KMS-11 (cell line): ENCODE data around the gene ANO6.

Source experiments
- H2AFZ ChIP-seq: fragments of 200-600 bp; sonication (generic); 2 replicates; pipeline ENCODE4 v1.6.1; 2016; ENCODE audit warnings: antibody characterized with exemption, mixed run types, low read depth
- H3K27ac ChIP-seq: fragments of 200-600 bp; sonication (generic); 2 replicates; pipeline ENCODE4 v1.6.1; 2016; ENCODE audit warnings: mild to moderate bottlenecking, mixed run types
- H3K27me3 ChIP-seq: fragments of 200-600 bp; sonication (generic); 2 replicates; pipeline ENCODE4 v1.6.1; 2017; ENCODE audit warnings: mild to moderate bottlenecking, low read depth, mixed run types, moderate library complexity; ENCODE audit not compliant: insufficient read depth
- H3K36me3 ChIP-seq: fragments of 200-600 bp; sonication (generic); 2 replicates; pipeline ENCODE4 v1.6.1; 2017; ENCODE audit warnings: mild to moderate bottlenecking, mixed run types; ENCODE audit not compliant: insufficient read depth
- H3K4me1 ChIP-seq: fragments of 200-600 bp; sonication (generic); 2 replicates; pipeline ENCODE4 v1.6.1; 2016; ENCODE audit warnings: mild to moderate bottlenecking, low read depth, mixed run types; ENCODE audit not compliant: poor library complexity, severe bottlenecking
- H3K4me2 ChIP-seq: fragments of 200-600 bp; sonication (generic); 2 replicates; pipeline ENCODE4 v1.7.0; 2016; ENCODE audit warnings: mild to moderate bottlenecking, mixed run types
- H3K4me3 ChIP-seq: fragments of 200-600 bp; sonication (generic); IDR thresholded peaks from 2 replicates; pipeline ENCODE4 v1.6.1; 2017; ENCODE audit warnings: low read depth, low read length, mixed read lengths; ENCODE audit not compliant: insufficient read depth
- H3K79me2 ChIP-seq: fragments of 200-600 bp; sonication (generic); 2 replicates; pipeline ENCODE4 v1.6.1; 2016; ENCODE audit warnings: low read depth, mixed run types; ENCODE audit not compliant: insufficient read depth
- H3K9ac ChIP-seq: fragments of 200-600 bp; sonication (generic); 2 replicates; pipeline ENCODE4 v1.6.1; 2016; ENCODE audit warnings: mild to moderate bottlenecking, mixed run types
- H4K20me1 ChIP-seq: fragments of 200-600 bp; sonication (generic); 2 replicates; pipeline ENCODE4 v1.6.1; 2016; ENCODE audit warnings: mild to moderate bottlenecking, mixed run types; ENCODE audit not compliant: insufficient read depth
- TF ChIP-seq, protein P1 (sequence below): fragments of 200-600 bp; sonication (generic); conservative IDR thresholded peaks from 2 replicates; pipeline ENCODE4 v1.6.1; 2017; ENCODE audit warnings: low read depth, mild to moderate bottlenecking, antibody characterized with exemption, low read length, moderate library complexity, mixed read lengths

Gene ANO6

DNA sequence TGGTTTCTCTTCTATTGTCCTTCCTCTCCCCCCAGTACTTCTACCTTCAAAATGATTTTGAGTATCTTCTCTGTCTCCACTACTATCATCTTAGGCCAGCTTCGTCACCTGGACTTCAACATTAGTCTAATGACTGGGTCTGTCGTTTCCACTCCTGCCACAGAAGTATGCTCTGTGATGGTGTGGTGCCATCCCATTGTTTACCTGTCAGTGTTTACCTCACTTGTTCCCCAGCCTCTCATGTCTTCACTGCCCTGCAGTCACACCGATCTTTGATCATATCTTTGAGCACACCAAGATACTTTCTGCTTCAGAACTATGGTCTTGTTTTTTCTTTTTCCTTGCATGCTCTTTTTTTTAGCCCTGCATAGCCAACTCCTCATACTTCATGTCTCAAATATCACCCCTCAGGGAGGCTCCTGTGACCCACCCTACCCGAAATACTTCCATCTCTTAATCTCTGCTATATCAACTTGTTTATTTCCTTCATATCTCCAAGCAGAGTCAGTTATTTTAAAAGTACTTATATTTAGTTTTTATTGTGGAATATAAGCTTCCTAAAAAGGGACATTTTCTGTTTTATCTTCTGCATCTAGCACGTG is 60.4 kb downstream of the ANO6 start:
- Histone ChIP-seq H3K27me3 (no peaks in the 10 kb centered on the region), H2AFZ (no peak overlapping the region), H3K36me3 (no peaks in the 10 kb centered on the region), H3K27ac (no peak overlapping the region), H3K4me1 (no peaks in the 10 kb centered on the region), H3K4me3 (no peak overlapping the region), H3K79me2 (no peaks in the 10 kb centered on the region; the same call in 1 of the 2 replicates), H3K4me2 (no peak overlapping the region), H4K20me1 (no peaks in the 10 kb centered on the region), H3K9ac (no peak overlapping the region)
- TF ChIP-seq, protein P1, sequence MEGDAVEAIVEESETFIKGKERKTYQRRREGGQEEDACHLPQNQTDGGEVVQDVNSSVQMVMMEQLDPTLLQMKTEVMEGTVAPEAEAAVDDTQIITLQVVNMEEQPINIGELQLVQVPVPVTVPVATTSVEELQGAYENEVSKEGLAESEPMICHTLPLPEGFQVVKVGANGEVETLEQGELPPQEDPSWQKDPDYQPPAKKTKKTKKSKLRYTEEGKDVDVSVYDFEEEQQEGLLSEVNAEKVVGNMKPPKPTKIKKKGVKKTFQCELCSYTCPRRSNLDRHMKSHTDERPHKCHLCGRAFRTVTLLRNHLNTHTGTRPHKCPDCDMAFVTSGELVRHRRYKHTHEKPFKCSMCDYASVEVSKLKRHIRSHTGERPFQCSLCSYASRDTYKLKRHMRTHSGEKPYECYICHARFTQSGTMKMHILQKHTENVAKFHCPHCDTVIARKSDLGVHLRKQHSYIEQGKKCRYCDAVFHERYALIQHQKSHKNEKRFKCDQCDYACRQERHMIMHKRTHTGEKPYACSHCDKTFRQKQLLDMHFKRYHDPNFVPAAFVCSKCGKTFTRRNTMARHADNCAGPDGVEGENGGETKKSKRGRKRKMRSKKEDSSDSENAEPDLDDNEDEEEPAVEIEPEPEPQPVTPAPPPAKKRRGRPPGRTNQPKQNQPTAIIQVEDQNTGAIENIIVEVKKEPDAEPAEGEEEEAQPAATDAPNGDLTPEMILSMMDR = no peak

DNA sequence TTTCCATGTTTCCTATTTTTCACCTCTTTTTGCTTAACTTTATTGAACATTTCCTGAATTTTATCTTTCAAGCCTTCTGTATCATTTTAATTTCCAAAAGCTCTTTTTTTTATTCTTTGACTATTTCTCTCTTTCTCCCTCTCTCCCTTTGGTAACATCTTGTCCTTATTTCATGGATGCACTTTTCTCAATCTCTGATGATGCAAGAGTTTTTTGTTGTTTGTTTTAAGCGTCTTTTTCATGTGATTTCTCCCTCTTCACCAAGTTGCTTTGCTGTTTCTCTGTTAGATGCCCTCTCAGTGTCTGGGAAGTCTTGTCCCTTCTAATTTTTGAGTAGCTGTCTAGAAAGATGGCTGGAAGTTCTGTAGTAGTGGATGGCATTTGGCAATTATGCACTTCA is 62.6 kb downstream of the ANO6 start:
- Histone ChIP-seq H3K4me3 (no peak overlapping the region), H3K27ac (no peak overlapping the region), H4K20me1 (no peaks in the 10 kb centered on the region), H3K27me3 (no peaks in the 10 kb centered on the region), H3K4me2 (no peak overlapping the region), H3K36me3 (no peaks in the 10 kb centered on the region), H3K4me1 (no peaks in the 10 kb centered on the region), H3K9ac (no peak overlapping the region), H2AFZ (no peak overlapping the region), H3K79me2 (no peaks in the 10 kb centered on the region; the same call in 1 of the 2 replicates)
- TF ChIP-seq, protein P1 = no peak

DNA sequence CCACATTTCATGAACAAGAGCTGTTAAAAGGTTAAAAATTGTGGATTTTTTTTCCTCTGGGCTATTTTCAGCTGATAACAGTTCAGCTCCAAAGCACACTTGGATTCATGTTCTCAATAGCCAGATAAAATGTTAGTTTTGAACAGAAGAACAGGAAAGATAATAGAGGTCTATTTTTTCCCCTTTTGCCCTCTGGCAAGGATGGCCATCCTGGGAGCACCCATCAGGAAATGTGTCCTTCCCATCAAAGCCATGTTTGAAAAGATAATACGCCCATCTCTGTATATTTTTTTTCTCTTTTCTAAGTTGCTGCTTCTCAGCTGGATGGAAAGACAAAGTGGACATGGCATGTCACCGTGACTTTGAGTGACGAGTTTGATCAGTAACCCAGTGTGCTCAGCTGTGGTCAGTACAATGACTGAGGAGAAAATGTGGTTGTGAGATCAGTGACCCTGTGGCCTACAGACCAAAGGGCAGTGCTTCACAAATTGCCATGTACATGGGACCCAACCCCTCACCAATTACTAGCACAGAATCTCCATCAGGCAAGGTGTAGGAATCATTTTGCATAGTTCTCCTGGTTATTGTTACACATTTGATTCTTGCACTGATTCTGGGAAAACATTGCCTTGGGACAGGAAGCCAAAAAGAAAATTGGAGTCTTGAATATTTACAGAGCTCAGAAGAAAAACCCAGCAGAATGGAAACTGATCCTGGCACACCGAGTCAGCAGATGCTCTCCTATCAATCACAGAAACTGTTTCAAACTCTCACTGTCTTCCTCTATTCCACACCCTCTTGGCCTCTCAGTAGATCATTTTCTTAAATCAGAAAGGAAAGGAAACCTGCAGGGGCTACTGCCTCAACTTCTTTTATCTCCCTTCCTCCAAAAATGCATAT is 64.3 kb downstream of the ANO6 start:
- Histone ChIP-seq H4K20me1 (no peaks in the 10 kb centered on the region), H3K4me2 (no peak overlapping the region), H3K4me1 (no peaks in the 10 kb centered on the region), H2AFZ (no peak overlapping the region), H3K27ac (no peak overlapping the region), H3K36me3 (no peaks in the 10 kb centered on the region), H3K4me3 (no peak overlapping the region), H3K9ac (no peak overlapping the region), H3K79me2 (no peaks in the 10 kb centered on the region; the same call in 1 of the 2 replicates), H3K27me3 (no peaks in the 10 kb centered on the region)
- TF ChIP-seq, protein P1 = no peak

DNA sequence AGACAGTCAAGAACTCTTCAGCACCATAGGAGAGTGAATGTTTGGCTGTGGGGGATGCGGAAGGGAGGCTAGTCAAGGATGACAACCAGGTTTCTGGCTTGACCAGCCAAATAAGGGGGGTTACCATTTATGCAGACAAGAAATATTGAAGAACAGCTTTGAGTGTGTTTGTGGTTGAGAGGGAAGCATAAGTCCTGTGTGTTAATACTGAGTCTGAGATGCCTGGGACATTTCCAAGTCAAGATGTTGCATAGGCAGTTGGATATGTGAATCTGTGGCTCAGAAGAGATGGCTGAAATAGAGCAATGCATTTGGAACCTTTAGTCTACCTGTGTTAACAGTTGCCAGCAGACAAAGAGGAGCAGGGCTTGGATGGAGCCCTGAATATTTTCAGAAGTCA is 66.1 kb downstream of the ANO6 start:
- H3K4me1 ChIP-seq = no peaks in the 10 kb centered on the region
- TF ChIP-seq, protein P1 = no peak
- no peak overlapping the region for H3K27ac ChIP-seq
- H3K36me3 ChIP-seq = no peaks in the 10 kb centered on the region
- no peak overlapping the region for H3K4me2 ChIP-seq
- H3K9ac ChIP-seq = no peak overlapping the region
- no peak overlapping the region for H2AFZ ChIP-seq
- H3K4me3 ChIP-seq = no peak overlapping the region
- H3K27me3 ChIP-seq = no peaks in the 10 kb centered on the region
- H3K79me2 ChIP-seq = no peaks in the 10 kb centered on the region
- no peaks in the 10 kb centered on the region for H4K20me1 ChIP-seq
